Measurements from ENCODE around the gene CITED2.

Gene CITED2

DNA sequence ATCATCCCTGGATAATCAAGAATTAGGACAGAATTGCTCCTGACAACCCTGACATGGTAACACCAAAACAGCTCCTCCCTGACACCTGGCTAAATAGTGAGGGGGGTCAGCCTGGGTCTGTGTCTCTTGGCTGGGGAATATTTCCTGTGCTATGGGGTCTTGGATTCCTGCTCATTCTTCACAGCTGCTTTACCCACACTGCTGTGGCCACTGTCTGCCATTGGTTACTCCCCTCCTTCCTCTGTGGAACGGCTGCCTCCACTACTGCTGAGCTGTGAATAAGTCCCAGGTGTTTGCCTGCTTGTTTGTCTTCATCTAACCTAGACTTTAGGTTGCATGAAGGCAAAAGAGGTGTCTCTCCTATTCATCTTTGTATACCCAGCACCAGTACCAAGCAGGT is 48.8 kb downstream of the CITED2 start:
- DNase-seq, result no peak

DNA sequence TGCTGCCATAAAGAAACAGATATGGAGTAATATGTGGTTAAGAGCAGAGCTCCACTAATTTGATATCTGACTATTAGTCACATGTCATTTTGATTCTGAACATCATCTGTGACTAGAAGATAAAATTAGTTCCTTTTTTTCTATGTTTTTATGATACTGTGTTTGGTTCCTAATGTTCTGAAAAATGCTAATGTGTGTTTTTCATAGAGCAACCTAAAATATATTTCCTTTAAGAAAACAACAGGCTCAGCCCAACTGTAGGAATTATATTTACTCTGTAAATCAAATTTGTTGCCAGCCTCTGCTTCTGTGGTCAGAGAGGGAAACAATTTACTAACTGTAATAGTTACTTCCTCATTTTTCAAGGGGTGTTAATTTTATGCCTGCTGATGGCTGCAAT is 49.3 kb downstream of the CITED2 start:
- DNase-seq, result no peak

GRCh38 chr6:139324301-139324555 is 50.2 kb downstream of the CITED2 start:
- DNase-seq, result no peak

DNA sequence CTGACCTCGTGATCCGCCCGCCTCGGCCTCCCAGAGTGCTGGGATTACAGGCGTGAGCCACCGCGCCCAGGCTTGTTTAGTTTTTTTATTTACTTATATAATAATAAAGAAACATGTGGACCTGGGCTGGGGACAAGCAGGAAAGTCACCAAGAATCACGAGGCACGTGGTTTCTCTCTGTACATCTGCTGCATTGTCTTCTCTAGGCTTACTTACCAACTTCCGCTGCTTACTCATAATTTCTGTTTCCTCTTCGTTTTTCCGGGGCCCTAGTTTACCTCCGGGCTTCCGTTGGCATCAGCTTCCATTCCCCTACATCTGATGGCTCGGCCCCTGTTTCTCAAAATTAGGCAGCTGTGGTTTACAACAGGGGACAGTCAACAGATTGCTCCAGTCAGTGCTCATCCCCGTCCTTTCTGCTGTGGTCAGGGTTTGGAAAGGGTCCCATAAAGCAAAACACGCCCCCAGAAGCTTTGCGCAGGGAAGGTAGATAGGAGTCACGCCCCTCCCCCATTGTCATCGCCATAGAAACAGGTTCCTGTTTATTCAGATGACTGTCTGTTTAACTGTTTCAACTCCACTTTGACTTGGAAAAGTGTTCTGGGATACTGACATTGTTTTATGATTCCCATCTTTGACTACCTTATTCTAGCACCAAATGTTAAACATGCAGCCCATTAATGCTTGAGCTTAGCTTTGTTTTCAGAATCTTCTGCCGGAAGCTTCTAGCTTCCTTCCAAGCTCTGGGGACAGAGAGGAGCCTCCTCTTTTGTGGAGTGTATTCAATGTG is 50.7 kb downstream of the CITED2 start:
- no peak for DNase-seq
